CD14-positive monocyte (primary cell): ENCODE data around the gene ACKR3. TPM values are rescaled to one million over a fixed set of nuclear protein-coding genes. Genes with fewer than 3 reads are reported as not detected.

Experiments used
- DNase-seq, 3 donors: peaks; one replicate each; pipeline ENCODE4 v3.0.0-alpha.2; 2011 to 2022
- H2AFZ ChIP-seq: 2 replicates; pipeline ENCODE4 v1.6.0; 2012; ENCODE audit warnings: mild to moderate bottlenecking, low read depth, low read length, inconsistent platforms; ENCODE audit not compliant: insufficient read depth, poor library complexity, severe bottlenecking
- H3K27ac ChIP-seq, 2 donors: 1 replicate in 1 of 2; 2 replicates in 1 of 2; pipeline ENCODE4 v1.5.1; 2012 to 2013; ENCODE audit warnings: low read length in 2 of 2, control low read depth in 1 of 2, inconsistent platforms in 1 of 2, low read depth in 1 of 2, mild to moderate bottlenecking in 1 of 2
- H3K27me3 ChIP-seq, 2 donors: one replicate each; pipeline versions ENCODE4 v1.6.0 to v1.6.1; 2011 to 2013; ENCODE audit warnings: low read length in 2 of 2; ENCODE audit not compliant: control insufficient read depth in 2 of 2, insufficient read depth in 2 of 2
- H3K36me3 ChIP-seq, 2 donors: replicated peaks in 1 of 2; 1 replicate in 1 of 2; 2 replicates in 1 of 2; pipeline versions ENCODE4 v1.5.1 to v1.6.1; 2012 to 2013; ENCODE audit warnings: low read length in 2 of 2, control low read depth in 1 of 2, inconsistent platforms in 1 of 2, mild to moderate bottlenecking in 1 of 2; ENCODE audit not compliant: insufficient read depth in 2 of 2, control insufficient read depth in 1 of 2
- H3K4me1 ChIP-seq, 2 donors: 1 replicate in 1 of 2; 2 replicates in 1 of 2; pipeline versions ENCODE4 v1.5.1 to v1.6.1; 2012 to 2013; ENCODE audit warnings: low read length in 2 of 2, control low read depth in 1 of 2, inconsistent platforms in 1 of 2, mild to moderate bottlenecking in 1 of 2, moderate library complexity in 1 of 2; ENCODE audit not compliant: insufficient read depth in 2 of 2, control insufficient read depth in 1 of 2
- H3K4me2 ChIP-seq: replicated peaks from 2 replicates; pipeline ENCODE3; 2012; ENCODE audit warnings: low read length, moderate library complexity, mild to moderate bottlenecking; ENCODE audit not compliant: poor library complexity, severe bottlenecking; ENCODE audit errors: extremely low read depth
- H3K4me3 ChIP-seq, 3 experiments: fragments of 200-600 bp in 1 of 3; sonication (generic) in 1 of 3; replicated peaks in 1 of 3; 1 replicate in 2 of 3; 2 replicates in 1 of 3; pipeline ENCODE4 v1.5.1; 2011 to 2013; ENCODE audit warnings: low read length in 3 of 3, mild to moderate bottlenecking in 3 of 3, control low read depth in 2 of 3, low read depth in 2 of 3, inconsistent platforms in 1 of 3, moderate library complexity in 1 of 3
- H3K79me2 ChIP-seq: 2 replicates; pipeline ENCODE4 v1.6.0; 2012; ENCODE audit warnings: mild to moderate bottlenecking, control low read depth, inconsistent platforms, low read length, moderate library complexity; ENCODE audit not compliant: insufficient read depth
- H3K9ac ChIP-seq: 2 replicates; pipeline ENCODE4 v1.6.0; 2017; ENCODE audit warnings: low read length, mild to moderate bottlenecking; ENCODE audit not compliant: insufficient read depth, poor library complexity, severe bottlenecking
- H3K9me3 ChIP-seq, 2 donors: replicated peaks in 1 of 2; 1 replicate in 1 of 2; 2 replicates in 1 of 2; pipeline versions ENCODE4 v1.5.1 to v1.6.1; 2012 to 2013; ENCODE audit warnings: low read length in 2 of 2, control low read depth in 1 of 2; ENCODE audit not compliant: control insufficient read depth in 1 of 2, insufficient read depth in 1 of 2
- H4K20me1 ChIP-seq: 2 replicates; pipeline ENCODE4 v1.6.0; 2012; ENCODE audit warnings: mild to moderate bottlenecking, low read length, control low read depth, moderate library complexity; ENCODE audit not compliant: insufficient read depth
- H3K27ac Mint-ChIP-seq, 7 donors: one replicate each; pipeline ENCODE4 v1.8.0; 2020; ENCODE audit warnings: mild to moderate bottlenecking in 7 of 7, mixed read lengths in 7 of 7, moderate library complexity in 6 of 7, inconsistent platforms in 2 of 7
- H3K27me3 Mint-ChIP-seq, 3 donors: one replicate each; pipeline ENCODE4 v1.8.0; 2021 to 2022; ENCODE audit warnings: low read depth in 3 of 3, mild to moderate bottlenecking in 3 of 3, mixed read lengths in 3 of 3, moderate library complexity in 3 of 3, inconsistent platforms in 1 of 3
- H3K36me3 Mint-ChIP-seq, 2 donors: one replicate each; pipeline ENCODE4 v1.8.0; 2020; ENCODE audit warnings: mixed read lengths in 2 of 2, inconsistent platforms in 1 of 2, mild to moderate bottlenecking in 1 of 2
- H3K4me1 Mint-ChIP-seq: one replicate; pipeline ENCODE4 v1.8.0; 2020; ENCODE audit warnings: mild to moderate bottlenecking, mixed read lengths
- H3K4me3 Mint-ChIP-seq, 2 donors: one replicate each; pipeline ENCODE4 v1.8.0; 2020; ENCODE audit warnings: mild to moderate bottlenecking in 2 of 2, mixed read lengths in 2 of 2, moderate library complexity in 1 of 2
- H3K9me3 Mint-ChIP-seq, 7 donors: one replicate each; pipeline ENCODE4 v1.8.0; 2020 to 2022; ENCODE audit warnings: mixed read lengths in 7 of 7, mild to moderate bottlenecking in 6 of 7, moderate library complexity in 6 of 7, inconsistent platforms in 2 of 7
- CTCF ChIP-seq: fragments of 200-600 bp; IDR thresholded peaks from one replicate; pipeline ENCODE4 v1.8.0; 2022; ENCODE audit warnings: antibody characterized with exemption, mild to moderate bottlenecking
- WGBS: methylation state at CpG from one replicate; pipeline ENCODE4 v1.1.5; 2013; ENCODE audit warnings: missing lambda C conversion rate; ENCODE audit not compliant: insufficient coverage; 5-methylcytosine and 5-hydroxymethylcytosine counted together
- intact Hi-C, 2 donors: fragments of 100-400 bp; cut with micrococcal nuclease; formaldehyde crosslinking; loops; one replicate each; pipeline versions ENCODE4 v1.15.0 to v1.15.1; 2023
- polyA plus RNA-seq, 3 donors: library from polyadenylated mRNA; depleted of rRNA in 1 of 3; unstranded in 2 of 3; stranded (reverse) in 1 of 3; fragments of 300-500 nt in 2 of 3; fragments of >200 nt in 1 of 3; fragmentation: Illumina TruSeq in 2 of 3; gene quantifications; 1 replicate in 2 of 3; 2 replicates in 1 of 3; pipeline ENCODE4 v1.2.3, GENCODE V29; 2012 to 2021

Gene ACKR3
- polyA plus RNA-seq, 3 donors: 0.41 to 13.3 (median 0.79) TPM

DNA sequence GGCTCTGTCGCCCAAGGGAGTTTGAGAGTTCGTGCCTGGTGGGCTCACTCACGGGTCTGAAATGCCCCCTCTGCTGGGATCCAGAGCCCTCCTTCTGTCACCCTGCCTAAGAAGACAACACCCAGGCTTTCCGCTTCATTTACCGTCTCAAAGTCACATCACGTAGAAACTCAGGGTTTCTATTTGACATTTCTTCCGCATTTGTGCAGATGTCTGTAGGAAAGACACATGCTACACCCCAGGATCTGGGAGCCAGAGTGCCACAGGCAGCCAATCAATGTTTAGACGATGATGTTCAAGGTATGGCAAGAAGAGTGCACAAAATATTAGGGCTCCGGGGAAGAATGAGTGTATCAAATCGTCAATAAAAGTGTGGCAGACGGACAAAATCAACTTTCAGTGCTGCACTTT, 24.4 kb upstream of the ACKR3 start:
- H3K36me3 Mint-ChIP-seq: peaks cover 2 to 3% of the 10 kb centered on the region in 2 donors
- peak in 2 of 3 donors; percentile 25 to 27 for DNase-seq
- H3K4me1 Mint-ChIP-seq: peaks cover 63% of the 10 kb centered on the region
- Histone ChIP-seq H4K20me1 (no peaks in the 10 kb centered on the region), H2AFZ (peak overlapping the region; percentile 77), H3K9me3 (no peaks in the 10 kb centered on the region), H3K4me3 (peak overlapping the region; percentile 0 to 60 (median 4)), H3K4me1 (peaks cover 48% of the 10 kb centered on the region in 2 donors), H3K27me3 (no peaks in the 10 kb centered on the region), H3K79me2 (peaks cover 24% of the 10 kb centered on the region), H3K9ac (peak overlapping the region; percentile 41), H3K36me3 (no peaks in the 10 kb centered on the region), H3K4me2 (peak overlapping the region; percentile 58), H3K27ac (peak overlapping the region; percentile 20 to 54)
- H3K9me3 Mint-ChIP-seq: peaks cover 0 to 2% (median 0%) of the 10 kb centered on the region in 7 donors
- peak overlapping the region in 5 of 7 donors; percentile 59 to 85 (median 82) for H3K27ac Mint-ChIP-seq
- H3K4me3 Mint-ChIP-seq: peak overlapping the region; percentile 72 to 87
- WGBS: 38% methylated on average over 6 of the region's 11 CpGs
- TF ChIP-seq CTCF: no peak
- no peaks in the 10 kb centered on the region for H3K27me3 Mint-ChIP-seq
- intact Hi-C loops: no loop called here

DNA sequence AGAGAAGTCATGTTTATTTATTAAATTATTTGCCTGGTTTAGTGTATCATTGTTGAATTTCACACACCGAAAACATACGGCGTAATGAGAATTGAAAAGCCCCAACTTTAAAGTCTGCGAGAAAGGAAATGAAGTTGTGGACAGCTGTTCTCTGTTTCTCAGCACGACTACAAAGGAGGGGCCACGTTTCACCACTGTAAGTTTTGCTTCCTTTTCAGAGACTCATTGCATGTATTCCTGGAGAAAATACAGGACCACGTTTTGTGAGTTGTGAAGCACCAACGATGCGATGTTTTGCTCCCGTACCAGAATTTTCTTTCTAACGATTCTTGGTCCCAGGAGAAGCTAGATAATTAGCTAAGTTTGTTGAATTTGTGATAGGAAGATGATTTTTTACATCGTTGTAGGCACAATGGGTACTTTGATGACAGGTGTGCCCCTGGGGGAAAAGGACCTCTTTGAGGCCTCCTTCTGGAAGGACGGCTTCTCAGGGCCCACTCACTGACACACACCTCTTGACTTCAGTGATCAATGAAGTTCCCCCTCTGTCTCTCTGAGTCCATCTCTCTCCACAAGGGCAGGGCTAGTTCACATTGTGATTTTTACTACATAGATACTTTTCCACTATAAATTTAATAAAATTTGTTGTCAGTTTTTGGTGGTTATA, 23.7 kb upstream of the ACKR3 start:
- H3K79me2 ChIP-seq: peaks cover 19% of the 10 kb centered on the region
- peaks cover 0 to 2% (median 0%) of the 10 kb centered on the region in 7 donors for H3K9me3 Mint-ChIP-seq
- H3K27me3 Mint-ChIP-seq: no peaks in the 10 kb centered on the region
- H2AFZ ChIP-seq: peak overlapping the region; percentile 77
- no peaks in the 10 kb centered on the region for H3K36me3 ChIP-seq
- H3K27ac Mint-ChIP-seq: peak overlapping the region in 4 of 7 donors; percentile 60 to 85 (median 75)
- H3K9ac ChIP-seq: peak overlapping the region; percentile 41
- peaks cover 54 to 55% of the 10 kb centered on the region in 2 donors for H3K4me1 ChIP-seq
- DNase-seq: peak in 2 of 3 donors; percentile 39 to 41
- peak overlapping the region; percentile 72 to 87 for H3K4me3 Mint-ChIP-seq
- H3K27ac ChIP-seq: peak overlapping the region in 1 of 2 donors; percentile 65
- intact Hi-C loops: no loop called here
- H4K20me1 ChIP-seq: no peaks in the 10 kb centered on the region
- no peaks in the 10 kb centered on the region for H3K9me3 ChIP-seq
- 2% methylated on average over 11 of the region's 13 CpGs for WGBS
- peak overlapping the region; percentile 58 for H3K4me2 ChIP-seq
- peaks cover 69% of the 10 kb centered on the region for H3K4me1 Mint-ChIP-seq
- no peaks in the 10 kb centered on the region for H3K27me3 ChIP-seq
- peaks cover 2 to 3% of the 10 kb centered on the region in 2 donors for H3K36me3 Mint-ChIP-seq
- peak overlapping the region in 2 of 3 experiments; percentile 0 to 60 for H3K4me3 ChIP-seq
- TF ChIP-seq CTCF: no peak
